ENCODE data around the gene CEP112.

Gene CEP112

GRCh38 chr17:66076546-66077190, 115.3 kb downstream of the CEP112 start:
- H3K36me3 ChIP-seq (replicated peaks; ENCODE audit: insufficient read depth, low read length): no peaks in the 10 kb centered on the region
- H3K9me3 ChIP-seq (replicated peaks; ENCODE audit: insufficient read depth, low read length): no peaks in the 10 kb centered on the region
- no peaks in the 10 kb centered on the region for H4K20me1 ChIP-seq (ENCODE audit: insufficient read depth, low read length)
- no peaks in the 10 kb centered on the region for H3F3A ChIP-seq (ENCODE audit: insufficient read depth, low read length)
- no peaks in the 10 kb centered on the region for H3K79me2 ChIP-seq (ENCODE audit: low read length)
- no peaks in the 10 kb centered on the region for H3K4me1 ChIP-seq (ENCODE audit: low read length)
- TF ChIP-seq EZH2phosphoT487 (IDR thresholded peaks at IDR 0.05; ENCODE audit: low read length): no peak
- TF ChIP-seq CTCF (IDR thresholded peaks at IDR 0.05; ENCODE audit: low read length): no peak
- no peaks in the 10 kb centered on the region for H3K27me3 ChIP-seq (replicated peaks; ENCODE audit: insufficient read depth, low read length)
- no peaks in the 10 kb centered on the region for H3K9me2 ChIP-seq (replicated peaks; ENCODE audit: insufficient read depth, low read length)
- H3K9ac ChIP-seq (ENCODE audit: low read length): no peak overlapping the region
- DNase-seq: peak; percentile 35
- no peak overlapping the region for H3K27ac ChIP-seq (ENCODE audit: low read length)
- no peak overlapping the region for H3K4me2 ChIP-seq (ENCODE audit: low read depth, low read length)
- H3K4me3 ChIP-seq (ENCODE audit: low read length): no peak overlapping the region
- no peak overlapping the region for H2AFZ ChIP-seq (ENCODE audit: low read length)

- no peaks in the 10 kb centered on the region for H3K79me2 ChIP-seq (ENCODE audit: low read length)
Measured at GRCh38 chr17:66073384-66073783, 118.5 kb downstream of the CEP112 start.

GRCh38 chr17:66063686-66064085, 128.2 kb downstream of the CEP112 start:
- H3K4me2 ChIP-seq (ENCODE audit: low read depth, low read length): no peak overlapping the region
- H3K36me3 ChIP-seq (replicated peaks; ENCODE audit: insufficient read depth, low read length): no peaks in the 10 kb centered on the region
- H3K9me3 ChIP-seq (replicated peaks; ENCODE audit: insufficient read depth, low read length): no peaks in the 10 kb centered on the region
- TF ChIP-seq CTCF (IDR thresholded peaks at IDR 0.05; ENCODE audit: low read length) (no peak), EZH2phosphoT487 (IDR thresholded peaks at IDR 0.05; ENCODE audit: low read length) (no peak), EZH2 (optimal IDR thresholded peaks at IDR 0.05; ENCODE audit: low read depth, low read length) (no peak)
- no peak overlapping the region for H3K4me3 ChIP-seq (ENCODE audit: low read length)
- no peak overlapping the region for H2AFZ ChIP-seq (ENCODE audit: low read length)
- no peaks in the 10 kb centered on the region for H3K9me2 ChIP-seq (replicated peaks; ENCODE audit: insufficient read depth, low read length)
- H3F3A ChIP-seq (ENCODE audit: insufficient read depth, low read length): no peaks in the 10 kb centered on the region
- no peaks in the 10 kb centered on the region for H3K79me2 ChIP-seq (ENCODE audit: low read length)
- H4K20me1 ChIP-seq (ENCODE audit: insufficient read depth, low read length): no peaks in the 10 kb centered on the region
- no peak overlapping the region for H3K27ac ChIP-seq (ENCODE audit: low read length)
- no peaks in the 10 kb centered on the region for H3K27me3 ChIP-seq (replicated peaks; ENCODE audit: insufficient read depth, low read length)
- no peak overlapping the region for H3K9ac ChIP-seq (ENCODE audit: low read length)
- no peak for DNase-seq
- no peaks in the 10 kb centered on the region for H3K4me1 ChIP-seq (ENCODE audit: low read length)

More at GRCh38 chr17:66073384-66073783, 118.5 kb downstream of the CEP112 start:
- DNase-seq: no peak
- Histone ChIP-seq H4K20me1 (ENCODE audit: insufficient read depth, low read length) (no peaks in the 10 kb centered on the region), H3F3A (ENCODE audit: insufficient read depth, low read length) (no peaks in the 10 kb centered on the region), H3K4me1 (ENCODE audit: low read length) (no peaks in the 10 kb centered on the region), H3K9me2 (replicated peaks; ENCODE audit: insufficient read depth, low read length) (no peaks in the 10 kb centered on the region), H3K4me2 (ENCODE audit: low read depth, low read length) (no peak overlapping the region), H3K9ac (ENCODE audit: low read length) (no peak overlapping the region), H3K27me3 (replicated peaks; ENCODE audit: insufficient read depth, low read length) (no peaks in the 10 kb centered on the region), H3K27ac (ENCODE audit: low read length) (no peak overlapping the region), H3K36me3 (replicated peaks; ENCODE audit: insufficient read depth, low read length) (no peaks in the 10 kb centered on the region), H3K9me3 (replicated peaks; ENCODE audit: insufficient read depth, low read length) (no peaks in the 10 kb centered on the region), H2AFZ (ENCODE audit: low read length) (no peak overlapping the region), H3K4me3 (ENCODE audit: low read length) (no peak overlapping the region)
- TF ChIP-seq EZH2phosphoT487 (IDR thresholded peaks at IDR 0.05; ENCODE audit: low read length): no peak
- no peak for TF ChIP-seq CTCF (IDR thresholded peaks at IDR 0.05; ENCODE audit: low read length)
- TF ChIP-seq EZH2 (optimal IDR thresholded peaks at IDR 0.05; ENCODE audit: low read depth, low read length): no peak

Measured in MM.1S (cell line).